Measurements from ENCODE around the gene KCNMB2. TPM values are rescaled to one million over a fixed set of nuclear protein-coding genes. Genes with fewer than 3 reads are reported as not detected.

KCNMB2 gene
- total RNA-seq, 1 experiment from 2014 or later, result not detected

- TF ChIP-seq ARID4B (CRISPR knock-in tag; IDR thresholded peaks at IDR 0.05; ENCODE audit: borderline replicate concordance) (no peak), ATF6 (CRISPR knock-in tag; IDR thresholded peaks at IDR 0.05) (no peak), ZNF281 (CRISPR knock-in tag; IDR thresholded peaks at IDR 0.05) (no peak), SMAD4 (CRISPR knock-in tag; IDR thresholded peaks at IDR 0.05) (no peak), ZNF416 (CRISPR knock-in tag; IDR thresholded peaks at IDR 0.05) (no peak), NR1H2 (CRISPR knock-in tag; IDR thresholded peaks at IDR 0.05) (no peak), NFATC4 (CRISPR knock-in tag; IDR thresholded peaks at IDR 0.05) (no peak), ZBTB43 (CRISPR knock-in tag; IDR thresholded peaks at IDR 0.05) (no peak), USF1 (CRISPR knock-in tag; IDR thresholded peaks at IDR 0.05) (no peak), OVOL2 (CRISPR knock-in tag; IDR thresholded peaks at IDR 0.05; ENCODE audit: borderline replicate concordance) (no peak), GABPB1 (CRISPR knock-in tag; IDR thresholded peaks at IDR 0.05) (no peak), SOX15 (CRISPR knock-in tag; IDR thresholded peaks at IDR 0.05) (no peak)
Measured at GRCh38 chr3:178765472-178765871, 229.2 kb downstream of the KCNMB2 start (continued).

GRCh38 chr3:178767581-178767980 lies 231.3 kb downstream of the KCNMB2 start:
- H3K27me3 Mint-ChIP-seq (ENCODE audit: low read depth), result no peaks in the 10 kb centered on the region
- peaks cover 24% of the 10 kb centered on the region for H3K4me1 Mint-ChIP-seq
- H3K9me3 Mint-ChIP-seq, result no peaks in the 10 kb centered on the region; the same call in 1 of the 2 replicates
- no peaks in the 10 kb centered on the region for H3K36me3 Mint-ChIP-seq
- ChIA-PET CTCF (no interaction called here), POLR2A (no interaction called here)
- DNase-seq (ENCODE audit: low spot score), result no peak
- no peak overlapping the region for H3K27ac Mint-ChIP-seq
- no peak for ATAC-seq
- H3K4me3 Mint-ChIP-seq, result no peak overlapping the region
- TF ChIP-seq NR2C2 (CRISPR knock-in tag; IDR thresholded peaks at IDR 0.05) (no peak), ZNF396 (CRISPR knock-in tag; IDR thresholded peaks at IDR 0.05; ENCODE audit: borderline replicate concordance) (no peak), ZMAT4 (CRISPR knock-in tag; IDR thresholded peaks at IDR 0.05) (no peak), ZNF671 (CRISPR knock-in tag; IDR thresholded peaks at IDR 0.05) (no peak), MAX (CRISPR knock-in tag; IDR thresholded peaks at IDR 0.05) (no peak), GABPB1 (CRISPR knock-in tag; IDR thresholded peaks at IDR 0.05) (no peak), ZSCAN18 (CRISPR knock-in tag; IDR thresholded peaks at IDR 0.05) (no peak), ERG (CRISPR knock-in tag; IDR thresholded peaks at IDR 0.05) (no peak), E2F4 (CRISPR knock-in tag; IDR thresholded peaks at IDR 0.05; ENCODE audit: borderline replicate concordance, low read depth) (no peak)
